GM18520 (cell line): Measurements from ENCODE around the gene ASIC1.
A peak's percentile ranks its signal among the peaks of the same experiment; 100 is the strongest.

Source experiments
- ATAC-seq: cut with Tn5 transposase; IDR thresholded peaks from one replicate; pipeline ENCODE4 v1.9.1; 2021; ENCODE audit not compliant: unreplicated experiment

ASIC1 gene

DNA sequence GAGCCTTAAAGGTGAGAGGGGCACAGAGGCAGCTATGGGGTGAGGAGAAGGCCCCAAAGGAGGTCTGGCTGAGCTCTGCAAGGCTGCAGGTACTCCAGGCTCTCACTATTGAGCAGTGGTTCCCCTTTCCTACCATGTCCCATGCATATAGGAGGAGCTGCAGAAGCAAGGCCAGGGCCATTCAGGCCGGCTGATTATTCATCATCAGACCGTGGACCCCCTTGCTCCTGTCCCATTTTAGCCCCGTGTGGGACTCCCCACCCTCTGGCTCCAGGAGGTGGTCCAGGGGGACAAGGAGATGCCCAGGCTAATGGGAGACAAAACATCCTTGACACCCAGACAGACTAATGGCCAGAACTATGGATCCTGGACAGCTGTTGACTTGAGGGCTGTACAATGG lies 49.5 kb downstream of the ASIC1 start:
- no peak for ATAC-seq

- no peak for ATAC-seq
Observed at GRCh38 chr12:50107416-50108268, 50.2 kb downstream of the ASIC1 start.

DNA sequence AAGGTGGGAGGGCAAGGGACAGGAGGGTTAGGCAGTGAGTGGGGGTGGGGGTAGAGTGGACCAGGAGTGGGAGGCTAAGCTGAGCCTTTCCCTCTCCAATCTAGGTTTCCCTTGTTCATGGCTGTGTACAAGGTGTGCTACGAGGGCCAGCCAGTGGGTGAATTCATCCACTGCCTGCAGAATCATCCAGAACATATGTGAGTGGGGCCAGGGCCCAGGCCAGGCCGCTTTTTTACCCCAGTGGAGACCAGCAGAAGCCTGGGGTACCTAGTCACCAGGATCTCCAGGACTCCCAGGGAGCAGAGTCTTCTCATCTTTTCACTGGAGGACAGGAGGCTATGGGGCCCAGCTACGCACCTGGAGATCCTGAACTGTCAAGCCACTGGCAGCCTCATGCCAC lies 51.9 kb downstream of the ASIC1 start:
- no peak for ATAC-seq

GRCh38 chr12:50110127-50110761 lies 52.8 kb downstream of the ASIC1 start:
- no peak for ATAC-seq

GRCh38 chr12:50110762-50111351 lies 53.5 kb downstream of the ASIC1 start:
- no peak for ATAC-seq

DNA sequence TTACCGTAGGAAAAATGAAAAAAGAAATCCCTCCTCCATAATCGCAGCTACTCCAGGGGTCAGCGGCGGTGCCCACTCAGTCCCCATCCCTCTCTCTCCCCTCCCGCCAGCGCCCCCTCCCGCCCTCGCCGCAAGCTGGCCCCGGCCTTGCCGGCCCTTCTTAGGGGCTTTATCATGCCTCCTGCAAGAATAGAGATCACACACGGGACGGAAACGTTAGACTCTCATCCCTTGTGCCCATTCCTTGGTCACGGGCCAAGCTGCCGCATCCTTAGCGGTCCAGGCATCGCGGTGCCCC lies 53.9 kb downstream of the ASIC1 start:
- ATAC-seq = no peak

DNA sequence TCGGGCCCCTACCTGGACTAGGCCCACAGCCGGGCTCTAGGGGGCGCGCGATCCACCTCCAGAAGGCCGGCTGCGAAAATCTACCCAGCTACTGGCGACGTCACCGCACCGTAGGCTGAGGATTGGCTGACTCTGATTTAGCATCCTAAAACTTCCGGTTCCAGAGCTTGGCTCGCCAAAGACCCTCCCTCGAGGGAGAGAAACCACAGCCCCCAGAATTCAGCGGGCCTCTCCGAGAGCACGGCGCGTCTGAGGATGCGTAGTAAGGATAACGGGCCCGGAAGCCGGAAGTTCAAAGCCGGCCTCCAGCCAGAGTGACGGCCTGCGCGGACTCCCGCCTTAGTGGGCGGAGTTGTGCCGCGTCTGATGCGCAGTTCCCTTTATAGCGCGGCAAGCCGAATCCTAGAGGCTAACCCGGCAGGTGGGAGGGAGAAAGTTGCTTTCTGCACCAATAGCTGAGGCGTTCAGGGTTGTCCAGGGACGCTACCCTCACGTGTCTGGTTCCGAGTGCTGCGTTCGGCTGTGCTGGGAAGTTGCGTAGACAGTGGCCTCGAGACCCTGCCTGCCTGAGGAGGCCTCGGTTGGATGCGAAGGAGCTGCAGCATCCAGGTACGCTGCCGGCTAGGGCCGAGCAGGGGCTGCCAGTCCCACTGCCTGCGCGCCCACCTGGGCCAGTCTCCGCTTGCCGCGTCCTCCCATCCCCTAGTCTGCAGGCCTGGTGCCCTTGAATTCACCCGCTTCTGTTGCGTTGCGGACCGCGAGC lies 54.5 kb downstream of the ASIC1 start, which contains the start of gene COX14:
COX14 (plus strand) TSS at position 544 of the 763 bp plus-strand sequence. CDS start 7,808 bp downstream, outside the sequence.
- peak; percentile 81 for ATAC-seq

- ATAC-seq = no peak
Observed at GRCh38 chr12:50112456-50113218, 55.2 kb downstream of the ASIC1 start.

- no peak for ATAC-seq
Observed at GRCh38 chr12:50117057-50117622, 59.7 kb downstream of the ASIC1 start.

DNA sequence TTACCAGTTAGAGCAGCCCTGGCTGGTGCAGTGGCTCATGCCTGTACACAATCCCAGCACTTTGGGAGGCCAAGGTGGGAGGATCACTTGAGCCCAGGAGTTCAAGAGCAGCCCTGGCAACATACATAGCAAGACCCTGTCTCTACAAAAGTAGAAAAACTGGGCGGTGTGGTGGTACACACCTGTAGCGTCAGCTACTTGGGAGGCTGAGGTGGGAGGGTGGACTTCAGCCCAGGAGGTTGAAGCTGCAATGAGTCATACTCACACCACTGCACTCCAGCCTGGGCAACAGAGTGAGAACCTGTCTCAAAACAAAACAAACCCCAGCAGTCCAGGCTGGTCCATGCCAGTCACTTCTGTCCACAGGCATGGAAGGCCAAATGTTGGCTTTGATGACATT lies 62.0 kb downstream of the ASIC1 start:
- ATAC-seq = no peak

DNA sequence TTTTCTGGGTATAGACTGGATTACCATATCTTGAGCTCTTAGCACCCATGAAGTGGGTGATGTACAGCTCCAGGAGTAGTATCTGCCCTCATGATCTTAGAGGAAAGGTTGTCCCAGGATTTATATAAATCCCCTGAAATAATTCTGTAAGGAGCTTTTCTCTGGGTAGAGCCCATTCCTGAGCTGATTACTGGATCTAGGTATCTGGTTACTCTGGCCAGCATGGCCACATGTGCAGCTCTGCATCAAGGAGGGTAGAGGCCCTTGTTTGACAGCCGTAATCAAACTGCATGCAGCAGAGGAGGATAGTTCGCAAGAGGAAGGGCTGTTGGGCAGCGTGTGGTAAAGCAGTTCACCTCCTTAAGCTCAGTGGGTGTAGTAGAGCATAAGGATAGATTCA lies 63.1 kb downstream of the ASIC1 start:
- ATAC-seq = no peak

DNA sequence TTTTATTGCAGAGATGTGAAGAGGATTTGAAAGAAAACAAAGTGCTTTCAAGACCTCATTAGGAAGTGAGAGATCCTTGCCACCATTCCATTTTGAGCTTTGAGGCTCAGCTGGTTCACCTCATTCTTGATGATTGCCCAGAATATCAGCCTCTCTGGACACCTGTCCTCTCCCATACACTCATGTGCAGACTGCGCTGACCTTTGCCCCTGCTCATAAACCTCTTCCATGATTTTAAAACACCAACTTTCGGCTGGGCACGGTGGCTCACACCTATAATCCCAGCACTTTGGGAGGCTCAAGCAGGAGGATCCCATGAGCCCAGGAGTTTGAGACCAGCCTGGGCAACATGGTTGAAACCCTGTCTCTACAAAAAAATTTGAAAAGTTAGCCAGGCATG lies 63.6 kb downstream of the ASIC1 start:
- no peak for ATAC-seq

DNA sequence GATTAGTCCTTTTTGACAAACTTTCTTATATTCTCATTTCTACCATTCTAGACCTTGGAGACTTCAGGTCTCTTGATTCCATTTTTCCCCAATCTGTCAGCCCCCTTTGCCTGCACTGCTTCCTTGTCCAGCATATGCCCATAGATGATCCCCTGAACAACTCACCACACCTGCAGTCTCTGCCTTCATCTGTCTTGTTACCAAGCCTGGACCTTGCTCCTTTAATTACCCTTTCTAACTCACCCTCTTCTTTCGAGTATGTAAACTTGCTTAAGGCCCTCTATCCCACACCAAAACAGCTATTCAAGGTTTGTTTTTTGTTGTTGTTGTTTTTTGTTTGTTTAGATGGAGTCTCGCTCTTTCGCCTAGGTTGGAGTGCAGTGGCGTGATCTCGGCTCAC lies 64.2 kb downstream of the ASIC1 start:
- ATAC-seq = no peak

GRCh38 chr12:50123203-50123602 lies 65.8 kb downstream of the ASIC1 start:
- no peak for ATAC-seq

DNA sequence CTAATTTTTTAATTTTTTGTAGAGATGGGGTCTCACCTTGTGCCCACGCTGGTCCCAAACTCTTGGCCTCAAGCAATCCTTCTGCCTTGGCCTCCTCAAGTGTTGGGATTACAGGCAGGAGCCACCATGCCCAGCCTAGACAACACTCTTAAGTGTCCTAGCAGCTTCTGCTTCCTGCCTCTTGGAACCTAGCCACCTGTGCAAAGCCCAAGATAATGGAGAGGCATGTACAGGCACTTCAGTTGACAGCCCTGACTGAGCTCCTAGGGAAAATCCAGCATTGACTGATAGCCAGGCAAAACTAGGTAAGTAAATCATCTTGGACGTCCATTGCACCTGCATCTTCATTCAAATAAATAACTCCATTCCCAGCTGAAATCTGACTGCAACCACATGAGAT lies 70.2 kb downstream of the ASIC1 start:
- no peak for ATAC-seq

DNA sequence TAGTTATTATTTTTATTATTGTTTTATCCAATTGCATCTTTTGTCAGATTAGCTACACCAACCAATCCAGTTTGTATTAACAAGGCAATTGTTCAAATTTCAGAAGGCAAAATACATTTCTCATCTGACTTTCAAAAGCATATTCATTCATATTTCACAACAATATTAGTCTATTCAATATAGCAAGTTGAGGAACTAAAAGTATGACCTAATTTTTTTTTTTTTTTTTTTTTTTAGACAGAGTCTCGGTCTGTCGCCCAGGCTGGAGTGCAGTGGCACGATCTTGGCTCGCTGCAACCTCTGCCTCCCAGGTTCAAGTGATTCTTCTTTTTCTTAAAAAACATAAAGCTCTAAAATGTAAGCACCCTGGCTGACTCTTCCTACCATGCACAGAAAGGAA lies 71.9 kb downstream of the ASIC1 start:
- ATAC-seq = no peak

- no peak for ATAC-seq
Observed at GRCh38 chr12:50132505-50133135, 75.2 kb downstream of the ASIC1 start.
